Ectodermal cell (in vitro differentiated cells): ENCODE results near the gene AANAT.

Experiments
- H3K27ac ChIP-seq: 2 replicates; pipeline ENCODE4 v1.7.0; 2013; ENCODE audit warnings: mild to moderate bottlenecking, low read depth, low read length; ENCODE audit not compliant: insufficient read depth, poor library complexity, severe bottlenecking
- H3K27me3 ChIP-seq: 2 replicates; pipeline ENCODE4 v1.7.0; 2013; ENCODE audit warnings: mild to moderate bottlenecking, low read length; ENCODE audit not compliant: insufficient read depth, control insufficient read depth, poor library complexity, severe bottlenecking
- H3K36me3 ChIP-seq: one replicate; pipeline ENCODE4 v1.7.0; 2013; ENCODE audit warnings: low read length; ENCODE audit not compliant: control insufficient read depth, insufficient read depth
- H3K4me1 ChIP-seq: one replicate; pipeline ENCODE4 v1.7.0; 2013; ENCODE audit warnings: low read length; ENCODE audit not compliant: control insufficient read depth, insufficient read depth
- H3K4me3 ChIP-seq: 2 replicates; pipeline ENCODE4 v1.7.0; 2013; ENCODE audit warnings: low read depth, low read length, control low read depth; ENCODE audit not compliant: insufficient read depth
- H3K9me3 ChIP-seq: 2 replicates; pipeline ENCODE4 v1.7.0; 2013; ENCODE audit warnings: mild to moderate bottlenecking, low read length, moderate library complexity; ENCODE audit not compliant: control insufficient read depth
- WGBS, 2 experiments: methylation state at CpG; one replicate each; pipeline ENCODE4 v1.1.7; 2013; ENCODE audit warnings: missing lambda C conversion rate in 2 of 2; 5-methylcytosine and 5-hydroxymethylcytosine counted together

The AANAT gene

DNA sequence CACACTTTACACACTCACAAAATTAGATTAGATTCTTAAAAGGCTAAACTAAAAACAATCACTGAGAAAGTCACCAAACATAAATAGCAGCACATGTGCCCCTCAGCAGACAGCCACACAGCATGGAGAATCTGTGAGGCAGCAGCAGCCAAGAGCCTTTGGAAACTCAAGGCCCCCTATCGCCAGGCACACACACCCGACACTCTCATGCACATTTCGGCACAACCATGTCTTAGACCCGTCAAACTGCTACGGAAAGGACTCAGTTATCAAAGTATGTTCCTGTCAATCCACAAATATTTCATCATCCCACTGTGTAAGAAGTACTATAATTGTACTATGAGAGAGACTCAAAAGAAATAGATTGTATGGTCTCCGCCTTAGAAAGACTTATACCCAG, 35.4 kb upstream of the AANAT start:
- H3K27ac ChIP-seq, result no peak overlapping the region

DNA sequence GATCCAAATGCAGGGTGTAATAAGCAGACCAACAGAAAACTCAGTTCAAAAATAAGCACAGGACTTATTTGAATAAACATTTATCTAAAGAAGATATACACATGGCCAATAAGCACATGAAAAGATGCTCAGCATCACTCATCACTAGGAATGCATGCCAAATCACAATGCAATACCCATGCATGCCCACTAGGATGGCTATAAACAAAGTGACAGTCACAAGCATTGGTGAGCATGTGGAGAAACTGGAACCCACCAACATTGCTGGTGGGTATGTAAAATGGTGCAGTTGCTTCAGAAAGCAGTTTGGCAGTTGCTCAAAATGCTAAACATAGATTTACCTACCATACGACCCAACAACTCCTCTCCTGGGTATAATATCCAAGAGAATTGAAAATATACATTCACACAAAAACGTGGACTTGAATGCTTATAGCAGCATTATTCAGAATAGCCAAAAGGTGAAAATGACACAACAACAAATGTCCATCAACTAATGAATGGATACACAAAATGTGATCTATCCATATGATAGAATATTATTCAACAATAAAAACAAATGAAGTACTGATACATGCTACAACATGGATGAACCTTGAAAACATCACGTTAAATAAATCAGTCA, 34.6 kb upstream of the AANAT start:
- Histone ChIP-seq H3K4me1 (peaks cover 6% of the 10 kb centered on the region), H3K27me3 (no peaks in the 10 kb centered on the region), H3K27ac (no peak overlapping the region), H3K9me3 (no peaks in the 10 kb centered on the region), H3K4me3 (no peak overlapping the region), H3K36me3 (no peaks in the 10 kb centered on the region)
- WGBS, 2 experiments, result 90 to 91% methylated on average over 3 of the region's 3 CpGs

More for the DNA sequence above, 35.4 kb upstream of the AANAT start:
- Histone ChIP-seq H3K36me3 (no peaks in the 10 kb centered on the region), H3K9me3 (no peaks in the 10 kb centered on the region), H3K4me1 (peaks cover 6% of the 10 kb centered on the region), H3K27me3 (no peaks in the 10 kb centered on the region), H3K4me3 (no peak overlapping the region)
- 74 to 83% methylated on average over 6 of the region's 6 CpGs for WGBS, 2 experiments

- H3K27me3 ChIP-seq, result no peaks in the 10 kb centered on the region
- H3K4me1 ChIP-seq, result peaks cover 6% of the 10 kb centered on the region
- no peaks in the 10 kb centered on the region for H3K36me3 ChIP-seq
- no peak overlapping the region for H3K4me3 ChIP-seq
- 95 to 96% methylated on average over 9 of the region's 9 CpGs for WGBS, 2 experiments
- no peak overlapping the region for H3K27ac ChIP-seq
- no peaks in the 10 kb centered on the region for H3K9me3 ChIP-seq
Measured at GRCh38 chr17:76433693-76434092, 33.7 kb upstream of the AANAT start.

- 95 to 99% methylated on average over 7 of the region's 7 CpGs for WGBS, 2 experiments
- no peak overlapping the region for H3K4me3 ChIP-seq
- no peaks in the 10 kb centered on the region for H3K9me3 ChIP-seq
- no peaks in the 10 kb centered on the region for H3K27me3 ChIP-seq
- peaks cover 6% of the 10 kb centered on the region for H3K4me1 ChIP-seq
- H3K36me3 ChIP-seq, result no peaks in the 10 kb centered on the region
- no peak overlapping the region for H3K27ac ChIP-seq
Measured at GRCh38 chr17:76434870-76435269, 32.5 kb upstream of the AANAT start.

- Histone ChIP-seq H3K9me3 (no peaks in the 10 kb centered on the region), H3K27me3 (no peaks in the 10 kb centered on the region), H3K4me3 (no peak overlapping the region), H3K27ac (no peak overlapping the region), H3K4me1 (peaks cover 6% of the 10 kb centered on the region), H3K36me3 (no peaks in the 10 kb centered on the region)
- 93 to 95% methylated on average over 11 of the region's 11 CpGs for WGBS, 2 experiments
Measured at GRCh38 chr17:76435751-76436150, 31.7 kb upstream of the AANAT start.

- 91 to 92% methylated on average over 13 of the region's 13 CpGs for WGBS, 2 experiments
- no peak overlapping the region for H3K4me3 ChIP-seq
- H3K9me3 ChIP-seq, result no peaks in the 10 kb centered on the region
- H3K4me1 ChIP-seq, result peaks cover 4% of the 10 kb centered on the region
- no peak overlapping the region for H3K27ac ChIP-seq
- no peaks in the 10 kb centered on the region for H3K36me3 ChIP-seq
- no peaks in the 10 kb centered on the region for H3K27me3 ChIP-seq
Measured at GRCh38 chr17:76437467-76438402, 29.7 kb upstream of the AANAT start.

DNA sequence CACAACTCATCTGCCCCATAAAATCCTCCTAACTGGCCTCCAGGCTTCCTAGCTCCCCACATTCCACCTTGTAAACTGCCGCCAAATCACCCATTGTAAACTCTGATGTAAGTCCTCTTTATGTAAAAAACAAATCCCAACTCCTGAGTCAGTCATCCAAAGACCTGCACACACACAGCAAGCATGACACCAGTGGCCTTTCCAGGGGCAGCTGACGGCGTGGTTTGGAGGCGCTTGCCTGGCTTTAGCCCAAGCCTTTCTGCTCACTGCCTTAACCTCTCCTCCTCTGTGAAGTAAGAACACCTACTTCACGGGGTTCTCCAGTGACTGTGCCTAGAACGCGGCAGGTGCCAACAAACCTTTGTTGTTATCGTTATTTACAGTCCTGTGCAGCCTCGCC, 28.5 kb upstream of the AANAT start:
- no peaks in the 10 kb centered on the region for H3K9me3 ChIP-seq
- 91 to 92% methylated on average over 9 of the region's 9 CpGs for WGBS, 2 experiments
- H3K4me1 ChIP-seq, result peaks cover 4% of the 10 kb centered on the region
- H3K27ac ChIP-seq, result no peak overlapping the region
- H3K27me3 ChIP-seq, result no peaks in the 10 kb centered on the region
- H3K4me3 ChIP-seq, result no peak overlapping the region
- H3K36me3 ChIP-seq, result no peaks in the 10 kb centered on the region

DNA sequence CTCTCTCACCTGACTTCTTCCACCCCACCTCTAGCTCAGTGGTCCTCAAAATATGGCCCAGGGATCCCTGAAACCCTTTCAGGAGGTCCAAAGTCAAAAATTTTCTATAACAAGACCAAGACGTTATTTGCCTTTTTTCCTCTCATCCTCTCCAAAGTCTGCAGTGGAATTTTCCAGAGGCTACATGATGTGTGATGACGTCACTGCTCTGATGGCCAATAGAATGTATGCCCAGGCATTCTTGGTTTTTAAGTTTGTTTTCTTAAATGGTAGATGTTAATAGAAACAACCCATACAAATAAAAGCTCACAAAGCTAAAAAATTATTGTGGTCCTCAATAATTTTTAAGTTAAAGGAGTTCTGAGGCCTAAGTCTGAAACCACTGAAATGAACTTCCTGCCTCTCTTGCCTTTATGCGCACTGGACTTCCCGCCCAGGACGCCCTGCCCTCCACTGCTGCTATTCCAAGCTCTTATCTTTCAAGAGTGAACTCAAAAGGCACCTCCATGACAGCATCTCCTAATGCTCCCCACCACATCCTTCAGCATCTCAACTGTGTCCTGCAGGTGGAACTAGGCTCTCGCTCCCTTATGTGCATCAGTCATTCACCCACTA, 28.0 kb upstream of the AANAT start:
- 93 to 96% methylated on average over 5 to 6 of the region's 6 CpGs for WGBS, 2 experiments
- peaks cover 4% of the 10 kb centered on the region for H3K4me1 ChIP-seq
- H3K36me3 ChIP-seq, result no peaks in the 10 kb centered on the region
- no peaks in the 10 kb centered on the region for H3K27me3 ChIP-seq
- H3K4me3 ChIP-seq, result no peak overlapping the region
- no peak overlapping the region for H3K27ac ChIP-seq
- no peaks in the 10 kb centered on the region for H3K9me3 ChIP-seq

DNA sequence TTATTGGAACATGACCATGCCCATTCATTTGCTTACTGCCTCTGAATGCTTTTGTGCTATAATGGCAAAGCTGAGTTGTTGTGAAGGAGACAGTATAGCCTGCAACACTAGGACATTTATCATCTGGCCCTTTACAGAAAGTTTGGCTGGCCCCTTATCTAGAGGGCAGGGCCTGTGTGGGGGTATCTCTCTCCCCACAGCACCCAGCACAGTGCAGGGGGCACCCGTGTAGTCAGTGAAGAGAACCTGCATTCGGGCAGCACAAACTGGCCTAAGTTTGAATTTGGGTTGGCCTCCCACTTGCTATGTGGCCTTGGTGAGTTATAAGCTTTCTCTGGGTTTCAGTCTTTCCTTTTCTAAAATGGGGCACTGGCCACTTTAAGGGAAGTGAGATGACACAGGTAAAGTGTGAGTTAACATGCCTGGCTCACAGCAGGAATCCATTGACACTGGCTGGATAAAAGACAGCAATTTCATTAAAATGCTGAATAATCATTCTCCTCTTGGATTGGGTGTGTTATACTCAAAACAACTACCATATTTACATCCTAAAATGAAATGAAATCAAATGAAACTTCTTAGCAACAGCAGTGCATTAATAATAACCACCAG, 26.5 kb upstream of the AANAT start:
- no peaks in the 10 kb centered on the region for H3K27me3 ChIP-seq
- H3K9me3 ChIP-seq, result no peaks in the 10 kb centered on the region
- H3K36me3 ChIP-seq, result no peaks in the 10 kb centered on the region
- no peak overlapping the region for H3K4me3 ChIP-seq
- peaks cover 13% of the 10 kb centered on the region for H3K4me1 ChIP-seq
- whole genome bisulfite sequencing, 2 experiments, result 78 to 90% methylated on average over 2 of the region's 2 CpGs
- no peak overlapping the region for H3K27ac ChIP-seq
